Heart left ventricle (tissue), 13 donors: ENCODE data around the gene SMYD1.

Experiments used
- CTCF ChIP-seq, 12 donors: fragments of 200-600 bp; sonication (generic) in 4 of 12; IDR thresholded peaks; one replicate each; pipeline versions ENCODE4 v1.5.0 to v1.8.0; 2018 to 2022; ENCODE audit warnings: antibody characterized with exemption in 12 of 12, mild to moderate bottlenecking in 5 of 12
- POLR2A ChIP-seq, 2 donors: fragments of 450-650 bp; IDR thresholded peaks; one replicate each; pipeline ENCODE4 v1.6.1; 2017; ENCODE audit warnings: antibody characterized with exemption in 2 of 2, mild to moderate bottlenecking in 2 of 2, moderate library complexity in 2 of 2
- donor health status: ischemic (EF 13 %, LVEDD 7.1; RV severe dilation, severe dysfunction).
- donor health status: DM: no; HTN: yes; CAD: no.
- donor health status: DM: no; HTN: no; CAD: no.
- donor health status: ischemic (EF 25% LVEDD 6.9; RV normal size, moderate dysfunction).
- donor health status: ischemic (EF 25% LVEDD 5.7; RV mildly dilated, moderate dysfunction).
- donor health status: ischemic (EF 35%, LVEDD 5.7; RV mildly dilated, moderate dysfunction).
- donor health status: nonischemic (EF 11% LVEDD 7.7; RV severe dilation, severe dysfunction).
- donor health status: DM: yes; HTN: yes; CAD: no.
- donor health status: PGD.
- donor health status: ischemic (EF 29% LVEDD 5.4; RV normal size, mild dysfunction).
- donor health status: nonischemic (EF 23%, LVEDD 6.1; RV moderate dilation, normal function).

- no peak for TF ChIP-seq CTCF (IDR thresholded peaks at IDR 0.05)
- TF ChIP-seq POLR2A (IDR thresholded peaks at IDR 0.05) = no peak
These were observed 59.9 kb downstream of the SMYD1 start for GRCh38 chr2:88127638-88127887.
